Mucosa of rectum (tissue), 2 donors: Measurements from ENCODE around the gene SLC12A4.
"Not testable (repeated sequence)": the region's sequence is repeated elsewhere in the genome, so short reads cannot be mapped to it uniquely, and the experiment has no call there.

Source experiments
- H3K27ac ChIP-seq, 2 donors: one replicate each; pipeline ENCODE4 v1.7.0; 2013; ENCODE audit warnings: inconsistent platforms in 2 of 2, low read depth in 2 of 2, low read length in 2 of 2
- H3K27me3 ChIP-seq, 2 donors: one replicate each; pipeline ENCODE4 v1.7.0; 2013; ENCODE audit warnings: low read length in 2 of 2; ENCODE audit not compliant: control insufficient read depth in 2 of 2, insufficient read depth in 2 of 2
- H3K36me3 ChIP-seq, 2 donors: one replicate each; pipeline ENCODE4 v1.7.0; 2013; ENCODE audit warnings: low read length in 2 of 2; ENCODE audit not compliant: control insufficient read depth in 2 of 2, insufficient read depth in 2 of 2
- H3K4me1 ChIP-seq, 2 donors: one replicate each; pipeline ENCODE4 v1.7.0; 2013; ENCODE audit warnings: low read length in 2 of 2, mild to moderate bottlenecking in 1 of 2; ENCODE audit not compliant: control insufficient read depth in 2 of 2, insufficient read depth in 2 of 2
- H3K4me3 ChIP-seq, 2 donors: one replicate each; pipeline ENCODE4 v1.7.0; 2013; ENCODE audit warnings: low read length in 2 of 2
- H3K9ac ChIP-seq, 2 donors: one replicate each; pipeline ENCODE4 v1.7.0; 2013; ENCODE audit warnings: low read length in 2 of 2, low read depth in 1 of 2, mild to moderate bottlenecking in 1 of 2
- H3K9me3 ChIP-seq, 2 donors: one replicate each; pipeline ENCODE4 v1.7.0; 2013; ENCODE audit warnings: low read length in 2 of 2; ENCODE audit not compliant: control insufficient read depth in 2 of 2
- donor health status: healthy.
- donor health status: Normal muscosa, but diverticular disease.

Gene SLC12A4

GRCh38 chr16:67968400-67969253 is at the start of gene SLC12A4:
Gene SLC12A4, minus strand, starts transcription at chr16:67968637. Its CDS starts 84 bp downstream, at chr16:67968553.
- peak within 1 kb of the TSS; percentile 68 to 77 for H3K9ac ChIP-seq
- H3K4me3 ChIP-seq = peak within 1 kb of the TSS; percentile 74 to 79
- peak within 1 kb of the TSS; percentile 82 to 89 for H3K27ac ChIP-seq
- peaks cover 2 to 4% of the 10 kb centered on the region in 2 donors for H3K27me3 ChIP-seq
- no peaks in the 10 kb centered on the region for H3K36me3 ChIP-seq
- peaks cover 11 to 24% of the 10 kb centered on the region in 2 donors for H3K4me1 ChIP-seq
- H3K9me3 ChIP-seq = no peaks in the 10 kb centered on the region

GRCh38 chr16:68015681-68016080 is 47.2 kb upstream of the SLC12A4 start, which contains the start of gene DPEP2NB:
Gene DPEP2NB, minus strand, starts transcription at chr16:68015911. Its CDS starts 141 bp downstream, at chr16:68015770.
- Histone ChIP-seq H3K4me3 (no peak within 1 kb of the TSS), H3K36me3 (no peaks in the 10 kb centered on the region), H3K27me3 (no peaks in the 10 kb centered on the region), H3K27ac (no peak within 1 kb of the TSS), H3K9ac (no peak within 1 kb of the TSS), H3K4me1 (no peaks in the 10 kb centered on the region), H3K9me3 (no peaks in the 10 kb centered on the region)

GRCh38 chr16:68013440-68013839 is 45.0 kb upstream of the SLC12A4 start:
- Histone ChIP-seq H3K9me3 (no peaks in the 10 kb centered on the region), H3K4me1 (no peaks in the 10 kb centered on the region), H3K9ac (no peak overlapping the region), H3K36me3 (no peaks in the 10 kb centered on the region), H3K27ac (no peak overlapping the region), H3K27me3 (no peaks in the 10 kb centered on the region), H3K4me3 (no peak overlapping the region)

GRCh38 chr16:68009872-68010271 is 41.4 kb upstream of the SLC12A4 start:
- H3K9ac ChIP-seq, H3K36me3 ChIP-seq, H3K4me1 ChIP-seq, H3K27me3 ChIP-seq, H3K9me3 ChIP-seq, H3K4me3 ChIP-seq, H3K27ac ChIP-seq: not testable (repeated sequence)

- Histone ChIP-seq H3K27ac (no peak overlapping the region), H3K9me3 (no peaks in the 10 kb centered on the region), H3K4me3 (no peak overlapping the region), H3K9ac (no peak overlapping the region), H3K4me1 (peaks cover 0 to 3% of the 10 kb centered on the region in 2 donors), H3K36me3 (no peaks in the 10 kb centered on the region), H3K27me3 (no peaks in the 10 kb centered on the region)
Observed at GRCh38 chr16:68009157-68009735, 40.8 kb upstream of the SLC12A4 start.

- H3K36me3 ChIP-seq = no peaks in the 10 kb centered on the region
- H3K4me1 ChIP-seq = peaks cover 0 to 3% of the 10 kb centered on the region in 2 donors
- peak overlapping the region; percentile 68 to 74 for H3K27ac ChIP-seq
- H3K27me3 ChIP-seq = no peaks in the 10 kb centered on the region
- no peak overlapping the region for H3K4me3 ChIP-seq
- peak overlapping the region in 1 of 2 donors; percentile 17 for H3K9ac ChIP-seq
- no peaks in the 10 kb centered on the region for H3K9me3 ChIP-seq
Observed at GRCh38 chr16:68005786-68006286, 37.4 kb upstream of the SLC12A4 start.

GRCh38 chr16:68005211-68005610 is 36.8 kb upstream of the SLC12A4 start:
- Histone ChIP-seq H3K4me1 (peaks cover 0 to 4% of the 10 kb centered on the region in 2 donors), H3K4me3 (no peak overlapping the region)

GRCh38 chr16:68003031-68003430 is 34.6 kb upstream of the SLC12A4 start:
- peaks cover 0 to 8% of the 10 kb centered on the region in 2 donors for H3K4me1 ChIP-seq

More at GRCh38 chr16:68005211-68005610, 36.8 kb upstream of the SLC12A4 start:
- H3K27me3 ChIP-seq = no peaks in the 10 kb centered on the region
- H3K9ac ChIP-seq = no peak overlapping the region
- no peaks in the 10 kb centered on the region for H3K9me3 ChIP-seq
- no peaks in the 10 kb centered on the region for H3K36me3 ChIP-seq
- peak overlapping the region; percentile 68 to 74 for H3K27ac ChIP-seq

GRCh38 chr16:68000450-68000849 is 32.0 kb upstream of the SLC12A4 start:
- Histone ChIP-seq H3K27me3 (no peaks in the 10 kb centered on the region), H3K4me1 (peaks cover 0 to 5% of the 10 kb centered on the region in 2 donors), H3K4me3 (peak overlapping the region in 1 of 2 donors; percentile 57), H3K9me3 (no peaks in the 10 kb centered on the region), H3K9ac (peak overlapping the region in 1 of 2 donors; percentile 32), H3K27ac (peak overlapping the region; percentile 68 to 84), H3K36me3 (no peaks in the 10 kb centered on the region)

More at GRCh38 chr16:68003031-68003430, 34.6 kb upstream of the SLC12A4 start:
- H3K36me3 ChIP-seq = no peaks in the 10 kb centered on the region
- H3K27me3 ChIP-seq = no peaks in the 10 kb centered on the region
- H3K27ac ChIP-seq = no peak overlapping the region
- H3K4me3 ChIP-seq = no peak overlapping the region
- no peaks in the 10 kb centered on the region for H3K9me3 ChIP-seq
- no peak overlapping the region for H3K9ac ChIP-seq

GRCh38 chr16:67999985-68000384 is 31.5 kb upstream of the SLC12A4 start:
- H3K9me3 ChIP-seq = no peaks in the 10 kb centered on the region
- H3K4me1 ChIP-seq = peaks cover 0 to 5% of the 10 kb centered on the region in 2 donors
- H3K27me3 ChIP-seq = no peaks in the 10 kb centered on the region
- H3K36me3 ChIP-seq = no peaks in the 10 kb centered on the region
- peak overlapping the region; percentile 68 to 84 for H3K27ac ChIP-seq
- no peak overlapping the region for H3K9ac ChIP-seq
- peak overlapping the region in 1 of 2 donors; percentile 57 for H3K4me3 ChIP-seq
